ENCODE results near the gene EIF4H.
A peak's percentile ranks its signal among the peaks of the same experiment; 100 is the strongest.
"Not testable (repeated sequence)": the region's sequence is repeated elsewhere in the genome, so short reads cannot be mapped to it uniquely, and the experiment has no call there.

EIF4H gene

DNA sequence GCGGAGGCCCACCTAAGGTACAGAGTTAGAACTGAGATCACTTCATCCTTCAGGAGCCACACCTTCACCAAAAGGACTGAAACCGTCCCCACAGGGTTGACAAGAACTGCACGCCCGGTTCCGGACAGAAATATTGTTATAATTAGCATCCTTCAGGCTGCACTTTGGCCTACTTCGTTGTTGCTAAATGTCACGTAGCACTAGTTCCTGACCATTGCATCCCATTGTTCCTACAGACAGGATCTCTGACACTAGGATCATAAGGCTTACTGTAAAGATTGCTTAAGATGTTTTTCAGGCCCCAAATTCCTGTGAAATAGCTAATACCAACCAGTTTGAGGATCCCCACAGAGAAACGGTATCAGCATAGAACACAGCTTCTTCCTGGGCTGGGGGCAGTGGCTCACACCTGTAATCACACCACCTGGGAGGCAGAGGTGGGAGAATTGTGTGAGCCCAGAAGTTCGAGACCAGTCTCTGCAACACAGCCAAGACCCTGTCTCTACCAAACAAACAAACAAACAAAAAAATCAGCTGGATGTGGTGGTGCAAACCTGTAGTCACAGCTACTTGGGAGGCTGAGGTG lies 18.3 kb upstream of the EIF4H start:
- CTCF ChIA-PET, result interaction anchor here (0.9 kb wide), 1 partner anchor 9 kb away, joined by 4 read pairs; no protein-coding TSS in a partner anchor
- Histone ChIP-seq H3K4me3 (ENCODE audit: control insufficient read depth in 1 of 7, extremely low read depth in 1 of 7, insufficient read depth in 4 of 7, low read depth in 2 of 7, low read length in 6 of 7) (no peak overlapping the region), H3K36me3 (ENCODE audit: control insufficient read depth in 4 of 4, insufficient read depth in 4 of 4, low read length in 3 of 4) (no peaks in the 10 kb centered on the region), H3K27ac (ENCODE audit: insufficient read depth in 1 of 2, low read depth in 1 of 2, low read length in 2 of 2, poor library complexity in 1 of 2, severe bottlenecking in 2 of 2) (no peak overlapping the region), H3K27me3 (replicated peaks in 2 of 5; ENCODE audit: control insufficient read depth in 4 of 5, insufficient read depth in 5 of 5, low read length in 4 of 5) (no peaks in the 10 kb centered on the region), H3K9me3 (ENCODE audit: control extremely low read depth in 1 of 5, control insufficient read depth in 4 of 5, insufficient read depth in 2 of 5, low read depth in 1 of 5, low read length in 4 of 5) (no peaks in the 10 kb centered on the region), H3K4me1 (ENCODE audit: control extremely low read depth in 1 of 4, control insufficient read depth in 4 of 4, insufficient read depth in 4 of 4, low read length in 3 of 4) (no peaks in the 10 kb centered on the region)
- 92% methylated on average over 8 of the region's 9 CpGs for whole genome bisulfite sequencing (ENCODE audit: insufficient coverage)
- POLR2A ChIA-PET, result no interaction called here
- no peak for DNase-seq

DNA sequence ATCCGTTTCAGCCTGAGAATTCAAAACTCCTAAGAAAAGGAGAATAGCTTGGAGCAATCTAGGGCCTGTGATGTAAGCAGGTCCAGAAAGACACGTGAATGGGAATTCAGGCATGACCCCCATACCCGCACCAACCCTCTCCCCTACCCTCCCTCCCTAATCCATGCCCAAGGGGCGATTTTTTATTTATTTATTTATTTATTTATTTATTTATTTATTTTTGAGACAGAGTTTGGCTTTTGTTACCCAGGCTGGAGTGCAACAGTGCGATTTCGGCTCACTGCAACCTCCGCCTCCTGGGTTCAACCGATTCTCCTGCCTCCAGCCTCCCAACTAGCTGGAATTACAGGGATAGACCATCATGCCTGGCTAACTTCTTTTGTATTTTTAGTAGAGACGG lies 16.6 kb upstream of the EIF4H start:
- CTCF ChIA-PET, result no interaction called here

DNA sequence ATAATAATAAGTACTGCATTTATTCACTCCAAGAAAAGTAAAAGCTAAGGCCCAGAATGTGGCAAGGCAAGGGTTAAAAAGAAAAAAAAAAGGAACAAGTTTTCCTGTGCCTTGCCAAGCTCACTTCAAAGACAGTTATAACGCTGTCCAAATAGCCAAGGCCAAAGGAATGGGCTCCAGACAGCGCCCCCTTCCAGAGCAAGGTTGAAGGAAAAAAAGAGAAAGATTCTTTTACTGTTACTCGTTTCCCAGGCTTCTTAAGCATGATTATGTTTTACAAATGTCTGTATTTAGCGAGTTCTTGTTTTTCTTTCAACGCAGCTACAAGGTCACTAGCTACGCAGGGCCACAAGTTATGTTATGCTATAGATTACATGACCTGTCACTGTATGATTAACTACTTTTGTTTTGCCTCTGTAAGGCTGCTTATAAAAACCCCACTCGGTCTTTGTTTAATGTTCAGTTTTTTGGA lies 9.1 kb upstream of the EIF4H start:
- peak in 1 of 3 donors; percentile 35 for DNase-seq
- 60% methylated on average over 3 of the region's 7 CpGs for WGBS (ENCODE audit: insufficient coverage)
- H3K9me3 ChIP-seq (ENCODE audit: control extremely low read depth in 1 of 5, control insufficient read depth in 4 of 5, insufficient read depth in 2 of 5, low read depth in 1 of 5, low read length in 4 of 5), result no peaks in the 10 kb centered on the region
- POLR2A ChIA-PET, result no interaction called here
- CTCF ChIA-PET, result interaction anchor here (0.7 to 1.6 kb wide), 4 partner anchors 9 to 297 kb away, joined by 3 to 5 read pairs (median 4); partner anchors contain the start of gene EIF4H
- H3K4me3 ChIP-seq (ENCODE audit: control insufficient read depth in 1 of 7, extremely low read depth in 1 of 7, insufficient read depth in 4 of 7, low read depth in 2 of 7, low read length in 6 of 7), result no peak overlapping the region
- H3K27ac ChIP-seq (ENCODE audit: insufficient read depth in 1 of 2, low read depth in 1 of 2, low read length in 2 of 2, poor library complexity in 1 of 2, severe bottlenecking in 2 of 2), result no peak overlapping the region
- H3K36me3 ChIP-seq (ENCODE audit: control insufficient read depth in 4 of 4, insufficient read depth in 4 of 4, low read length in 3 of 4), result no peaks in the 10 kb centered on the region
- H3K4me1 ChIP-seq (ENCODE audit: control extremely low read depth in 1 of 4, control insufficient read depth in 4 of 4, insufficient read depth in 4 of 4, low read length in 3 of 4), result no peaks in the 10 kb centered on the region
- no peaks in the 10 kb centered on the region for H3K27me3 ChIP-seq (replicated peaks in 2 of 5; ENCODE audit: control insufficient read depth in 4 of 5, insufficient read depth in 5 of 5, low read length in 4 of 5)

More for the DNA sequence above, 16.6 kb upstream of the EIF4H start:
- H3K4me1 ChIP-seq (ENCODE audit: control extremely low read depth in 1 of 4, control insufficient read depth in 4 of 4, insufficient read depth in 4 of 4, low read length in 3 of 4), result no peaks in the 10 kb centered on the region
- no peak overlapping the region for H3K4me3 ChIP-seq (ENCODE audit: control insufficient read depth in 1 of 7, extremely low read depth in 1 of 7, insufficient read depth in 4 of 7, low read depth in 2 of 7, low read length in 6 of 7)
- H3K27me3 ChIP-seq (replicated peaks in 2 of 5; ENCODE audit: control insufficient read depth in 4 of 5, insufficient read depth in 5 of 5, low read length in 4 of 5), result no peaks in the 10 kb centered on the region
- WGBS (ENCODE audit: insufficient coverage), result 92% methylated on average over 6 of the region's 9 CpGs
- H3K9me3 ChIP-seq (ENCODE audit: control extremely low read depth in 1 of 5, control insufficient read depth in 4 of 5, insufficient read depth in 2 of 5, low read depth in 1 of 5, low read length in 4 of 5), result no peaks in the 10 kb centered on the region
- DNase-seq, result no peak
- no peak overlapping the region for H3K27ac ChIP-seq (ENCODE audit: insufficient read depth in 1 of 2, low read depth in 1 of 2, low read length in 2 of 2, poor library complexity in 1 of 2, severe bottlenecking in 2 of 2)
- H3K36me3 ChIP-seq (ENCODE audit: control insufficient read depth in 4 of 4, insufficient read depth in 4 of 4, low read length in 3 of 4), result no peaks in the 10 kb centered on the region
- POLR2A ChIA-PET, result no interaction called here

DNA sequence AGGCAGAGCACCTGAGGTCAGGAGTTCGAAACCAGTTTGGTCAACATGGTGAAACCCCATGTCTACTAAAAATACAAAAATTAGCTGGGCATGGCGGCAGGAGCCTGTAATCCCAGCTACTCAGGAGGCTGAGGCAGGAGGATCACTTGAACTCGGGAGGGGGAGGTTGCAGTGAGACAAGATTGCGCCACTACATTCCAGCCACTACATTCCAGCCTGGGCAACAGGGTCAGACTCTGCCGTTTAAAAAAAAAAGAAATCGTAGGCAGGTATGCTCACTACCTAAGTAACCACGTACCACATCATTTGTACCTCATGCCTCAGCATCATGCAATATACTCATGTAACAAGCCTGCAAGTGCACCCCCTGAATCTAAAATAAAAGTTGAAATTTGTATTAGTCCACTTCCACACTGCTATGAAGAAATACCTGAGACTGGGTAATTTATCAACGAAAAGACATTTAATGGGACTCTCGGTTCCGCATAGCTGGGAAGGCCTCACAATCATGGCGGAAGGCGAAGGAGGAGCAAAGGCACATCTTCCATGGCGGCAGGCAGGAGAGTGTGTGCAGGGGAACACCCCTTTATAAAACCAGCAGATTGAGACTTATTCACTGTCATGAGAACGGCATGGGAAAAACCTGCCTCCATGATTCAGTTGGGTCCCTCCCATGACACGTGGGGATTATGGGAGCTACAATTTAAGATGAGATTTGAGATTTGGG lies 8.1 kb upstream of the EIF4H start:
- Histone ChIP-seq H3K4me3 (ENCODE audit: control insufficient read depth in 1 of 7, extremely low read depth in 1 of 7, insufficient read depth in 4 of 7, low read depth in 2 of 7, low read length in 6 of 7) (no peak overlapping the region), H3K27me3 (replicated peaks in 2 of 5; ENCODE audit: control insufficient read depth in 4 of 5, insufficient read depth in 5 of 5, low read length in 4 of 5) (no peaks in the 10 kb centered on the region), H3K9me3 (ENCODE audit: control extremely low read depth in 1 of 5, control insufficient read depth in 4 of 5, insufficient read depth in 2 of 5, low read depth in 1 of 5, low read length in 4 of 5) (no peaks in the 10 kb centered on the region), H3K4me1 (ENCODE audit: control extremely low read depth in 1 of 4, control insufficient read depth in 4 of 4, insufficient read depth in 4 of 4, low read length in 3 of 4) (no peaks in the 10 kb centered on the region), H3K36me3 (ENCODE audit: control insufficient read depth in 4 of 4, insufficient read depth in 4 of 4, low read length in 3 of 4) (no peaks in the 10 kb centered on the region), H3K27ac (ENCODE audit: insufficient read depth in 1 of 2, low read depth in 1 of 2, low read length in 2 of 2, poor library complexity in 1 of 2, severe bottlenecking in 2 of 2) (no peak overlapping the region)
- POLR2A ChIA-PET, result no interaction called here
- WGBS (ENCODE audit: insufficient coverage), result 98% methylated on average over 8 of the region's 15 CpGs
- CTCF ChIA-PET, result interaction anchor here (0.9 kb wide), 1 partner anchor 99 kb away, joined by 4 read pairs; no protein-coding TSS in a partner anchor
- DNase-seq, result no peak

DNA sequence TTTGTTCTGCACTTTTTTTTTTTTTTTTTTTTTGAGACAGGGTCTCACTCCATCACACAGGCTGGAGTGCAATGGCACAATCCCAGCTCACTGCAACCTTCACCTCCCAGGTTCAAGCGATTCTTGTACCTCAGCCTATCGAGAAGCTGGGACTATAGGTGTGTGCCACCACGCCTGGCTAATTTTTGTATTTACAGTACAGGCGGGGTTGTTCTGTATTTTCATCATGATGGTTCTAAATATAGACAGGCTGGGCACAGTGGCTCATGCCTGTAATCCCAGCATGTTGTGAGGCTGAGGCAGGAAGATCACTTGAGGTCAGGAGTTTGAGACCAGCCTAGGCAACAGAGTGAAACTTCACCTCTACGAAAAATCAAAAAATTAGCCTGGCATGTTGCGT lies 6.8 kb upstream of the EIF4H start:
- H3K27ac ChIP-seq (ENCODE audit: insufficient read depth in 1 of 2, low read depth in 1 of 2, low read length in 2 of 2, poor library complexity in 1 of 2, severe bottlenecking in 2 of 2); POLR2A ChIA-PET; H3K4me3 ChIP-seq (ENCODE audit: control insufficient read depth in 1 of 7, extremely low read depth in 1 of 7, insufficient read depth in 4 of 7, low read depth in 2 of 7, low read length in 6 of 7); H3K27me3 ChIP-seq (replicated peaks in 2 of 5; ENCODE audit: control insufficient read depth in 4 of 5, insufficient read depth in 5 of 5, low read length in 4 of 5); H3K4me1 ChIP-seq (ENCODE audit: control extremely low read depth in 1 of 4, control insufficient read depth in 4 of 4, insufficient read depth in 4 of 4, low read length in 3 of 4); H3K36me3 ChIP-seq (ENCODE audit: control insufficient read depth in 4 of 4, insufficient read depth in 4 of 4, low read length in 3 of 4); H3K9me3 ChIP-seq (ENCODE audit: control extremely low read depth in 1 of 5, control insufficient read depth in 4 of 5, insufficient read depth in 2 of 5, low read depth in 1 of 5, low read length in 4 of 5); DNase-seq: not testable (repeated sequence)
- CTCF ChIA-PET, result interaction anchor here (0.7 kb wide), 1 partner anchor 10 kb away, joined by 3 read pairs; no protein-coding TSS in a partner anchor
- 98% methylated on average over 6 of the region's 6 CpGs for WGBS (ENCODE audit: insufficient coverage)

DNA sequence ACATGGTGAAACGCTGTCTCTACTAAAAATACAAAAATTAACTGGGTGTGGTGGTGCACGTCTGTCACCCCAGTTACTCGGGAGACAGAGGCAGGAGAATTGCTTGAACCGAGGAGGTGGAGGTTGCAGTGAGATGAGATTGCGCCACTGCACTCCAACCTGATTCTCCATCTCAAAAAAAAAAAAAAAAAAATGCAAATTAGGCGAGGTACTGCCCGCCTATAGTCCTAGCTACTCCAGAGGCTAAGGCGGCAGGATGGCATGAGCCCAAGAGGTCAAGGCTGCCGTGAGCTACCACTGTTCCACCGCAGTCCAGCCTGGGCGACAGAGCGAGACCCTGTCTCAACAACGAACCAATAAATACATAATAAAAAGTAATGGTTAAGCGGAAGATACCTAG lies 1.1 kb upstream of the EIF4H start:
- 90% methylated on average over 2 of the region's 14 CpGs for WGBS (ENCODE audit: insufficient coverage)
- H3K4me1 ChIP-seq (ENCODE audit: control extremely low read depth in 1 of 4, control insufficient read depth in 4 of 4, insufficient read depth in 4 of 4, low read length in 3 of 4), result peaks cover 20 to 46% (median 39%) of the 10 kb centered on the region in 4 experiments
- ChIA-PET CTCF (interaction anchor here (2.0 kb wide), 1 partner anchor 8 kb away, joined by 5 read pairs; no protein-coding TSS in a partner anchor), POLR2A (interaction anchor here (2.1 kb wide), 1 partner anchor 79 kb away, joined by 10 read pairs; no protein-coding TSS in a partner anchor)
- H3K4me3 ChIP-seq (ENCODE audit: control insufficient read depth in 1 of 7, extremely low read depth in 1 of 7, insufficient read depth in 4 of 7, low read depth in 2 of 7, low read length in 6 of 7), result peak overlapping the region in 4 of 7 experiments; percentile 85 to 95 (median 89)
- no peak for DNase-seq
- peak overlapping the region in 1 of 2 experiments; percentile 95 for H3K27ac ChIP-seq (ENCODE audit: insufficient read depth in 1 of 2, low read depth in 1 of 2, low read length in 2 of 2, poor library complexity in 1 of 2, severe bottlenecking in 2 of 2)
- H3K27me3 ChIP-seq (replicated peaks in 2 of 5; ENCODE audit: control insufficient read depth in 4 of 5, insufficient read depth in 5 of 5, low read length in 4 of 5), result no peaks in the 10 kb centered on the region
- H3K9me3 ChIP-seq (ENCODE audit: control extremely low read depth in 1 of 5, control insufficient read depth in 4 of 5, insufficient read depth in 2 of 5, low read depth in 1 of 5, low read length in 4 of 5), result no peaks in the 10 kb centered on the region
- H3K36me3 ChIP-seq (ENCODE audit: control insufficient read depth in 4 of 4, insufficient read depth in 4 of 4, low read length in 3 of 4), result peaks cover 0 to 14% (median 2%) of the 10 kb centered on the region in 4 experiments

DNA sequence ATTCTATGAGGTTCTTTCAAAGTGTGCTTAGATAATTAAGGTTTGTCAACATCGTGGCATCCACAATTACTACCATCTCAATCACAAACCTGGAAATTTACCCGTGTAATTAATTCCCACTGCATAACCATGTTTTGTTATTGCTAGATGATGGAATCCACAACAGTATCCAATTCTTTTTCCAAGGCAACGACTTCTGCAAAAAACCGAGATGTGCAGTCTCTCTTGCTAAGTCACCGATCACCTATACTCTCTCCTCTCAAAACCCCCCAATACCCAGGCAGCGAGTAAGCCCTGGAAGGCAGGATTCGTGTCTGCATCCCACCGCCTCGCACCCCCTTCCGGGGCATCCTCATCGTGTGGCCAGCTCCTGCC lies 678 bp upstream of the EIF4H start:
- H3K4me1 ChIP-seq (ENCODE audit: control extremely low read depth in 1 of 4, control insufficient read depth in 4 of 4, insufficient read depth in 4 of 4, low read length in 3 of 4), result peaks cover 20 to 48% (median 42%) of the 10 kb centered on the region in 4 experiments
- H3K9me3 ChIP-seq (ENCODE audit: control extremely low read depth in 1 of 5, control insufficient read depth in 4 of 5, insufficient read depth in 2 of 5, low read depth in 1 of 5, low read length in 4 of 5), result no peaks in the 10 kb centered on the region
- DNase-seq, result peak in 1 of 3 donors; percentile 51
- H3K27me3 ChIP-seq (replicated peaks in 2 of 5; ENCODE audit: control insufficient read depth in 4 of 5, insufficient read depth in 5 of 5, low read length in 4 of 5), result no peaks in the 10 kb centered on the region
- peaks cover 0 to 16% (median 2%) of the 10 kb centered on the region in 4 experiments for H3K36me3 ChIP-seq (ENCODE audit: control insufficient read depth in 4 of 4, insufficient read depth in 4 of 4, low read length in 3 of 4)
- ChIA-PET CTCF (interaction anchor here (2.0 to 2.3 kb wide), 2 partner anchors 9 to 10 kb away, joined by 5 to 9 read pairs; no protein-coding TSS in a partner anchor), POLR2A (interaction anchor here (0.6 to 2.1 kb wide), 5 partner anchors 20 to 81 kb away, joined by 3 to 10 read pairs (median 3); no protein-coding TSS in a partner anchor)
- peak overlapping the region; percentile 90 to 95 for H3K27ac ChIP-seq (ENCODE audit: insufficient read depth in 1 of 2, low read depth in 1 of 2, low read length in 2 of 2, poor library complexity in 1 of 2, severe bottlenecking in 2 of 2)
- peak overlapping the region; percentile 76 to 95 (median 85) for H3K4me3 ChIP-seq (ENCODE audit: control insufficient read depth in 1 of 7, extremely low read depth in 1 of 7, insufficient read depth in 4 of 7, low read depth in 2 of 7, low read length in 6 of 7)
- 3% methylated on average over 9 of the region's 11 CpGs for WGBS (ENCODE audit: insufficient coverage)
